NCI-H82 treated with DMSO at 0.1 percent for 48 hours (cell line): ENCODE measurements around the gene MAL.
A peak's percentile ranks its signal among the peaks of the same experiment; 100 is the strongest.

Experiments
- DNase-seq: peaks from one replicate; lab custom pipeline; 2025; ENCODE audit not compliant: unreplicated experiment; lab: John Stamatoyannopoulos, UW

MAL gene

GRCh38 chr2:95060446-95061118, 35.1 kb downstream of the MAL start:
- DNase-seq: no peak

GRCh38 chr2:95061119-95061512, 35.6 kb downstream of the MAL start:
- no peak for DNase-seq

- DNase-seq: no peak
Measured at GRCh38 chr2:95061601-95062183, 36.2 kb downstream of the MAL start.

- no peak for DNase-seq
Measured at GRCh38 chr2:95062242-95063085, 37.0 kb downstream of the MAL start.

GRCh38 chr2:95063086-95063958, 37.8 kb downstream of the MAL start:
- no peak for DNase-seq

- DNase-seq: no peak
Measured at GRCh38 chr2:95068256-95068655, 42.7 kb downstream of the MAL start.

GRCh38 chr2:95069465-95069864, 44.0 kb downstream of the MAL start:
- DNase-seq: no peak

GRCh38 chr2:95071856-95072255, 46.3 kb downstream of the MAL start:
- DNase-seq: no peak

GRCh38 chr2:95072424-95072823, 46.9 kb downstream of the MAL start:
- no peak for DNase-seq

GRCh38 chr2:95073856-95074662, 48.6 kb downstream of the MAL start:
- no peak for DNase-seq

- no peak for DNase-seq
Measured at GRCh38 chr2:95074663-95075439, 49.3 kb downstream of the MAL start.

- DNase-seq: no peak
Measured at GRCh38 chr2:95075440-95076132, 50.1 kb downstream of the MAL start.

- peak; percentile 61 for DNase-seq
Measured at GRCh38 chr2:95076705-95077529, 51.4 kb downstream of the MAL start.

- DNase-seq: peak; percentile 65
Measured at GRCh38 chr2:95077530-95077825, 52.0 kb downstream of the MAL start.

GRCh38 chr2:95077861-95078603, 52.5 kb downstream of the MAL start:
- DNase-seq: peak; percentile 93

- DNase-seq: no peak
Measured at GRCh38 chr2:95079199-95079683, 53.7 kb downstream of the MAL start.

- no peak for DNase-seq
Measured at GRCh38 chr2:95082477-95082876, 57.0 kb downstream of the MAL start.
